NCI-H345 treated with DMSO at 0.1 percent for 48 hours (cell line): ENCODE results near the gene GYG2.
"Not testable (repeated sequence)": the region's sequence is repeated elsewhere in the genome, so short reads cannot be mapped to it uniquely, and the experiment has no call there.

ENCODE experiments used
- DNase-seq: peaks from one replicate; lab custom pipeline; 2025; ENCODE audit not compliant: unreplicated experiment; lab: John Stamatoyannopoulos, UW

GYG2 gene

DNA sequence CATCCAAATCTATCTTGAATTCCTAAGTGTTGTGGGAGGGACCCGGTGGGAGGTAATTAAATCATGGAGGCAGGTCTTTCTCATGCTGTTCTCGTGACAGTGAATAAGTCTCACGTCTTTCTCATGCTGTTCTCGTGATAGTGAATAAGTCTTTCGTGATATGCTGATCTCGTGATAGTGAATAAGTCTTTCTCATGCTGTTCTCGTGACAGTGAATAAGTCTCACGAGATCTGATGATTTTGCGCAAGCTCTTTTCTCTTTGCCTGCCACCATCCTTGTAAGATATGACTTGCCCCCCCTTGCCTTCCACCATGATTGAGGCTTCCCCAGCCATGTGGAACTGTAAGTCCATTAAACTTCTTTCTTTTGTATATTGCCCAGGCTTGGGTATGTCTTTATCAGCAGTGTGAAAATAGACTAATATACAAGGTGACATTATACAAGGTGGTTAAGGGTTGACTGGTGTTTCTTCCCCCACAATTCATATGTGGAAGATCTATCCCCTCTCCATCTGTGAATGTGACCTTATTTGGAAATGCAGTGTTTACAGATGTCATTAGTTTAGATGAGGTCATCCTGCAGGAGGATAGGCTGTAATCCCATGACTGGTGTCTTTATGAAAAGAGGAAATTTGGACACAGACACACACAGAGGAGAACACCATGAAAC is 72.8 kb downstream of the GYG2 start:
- DNase-seq, result no peak

DNA sequence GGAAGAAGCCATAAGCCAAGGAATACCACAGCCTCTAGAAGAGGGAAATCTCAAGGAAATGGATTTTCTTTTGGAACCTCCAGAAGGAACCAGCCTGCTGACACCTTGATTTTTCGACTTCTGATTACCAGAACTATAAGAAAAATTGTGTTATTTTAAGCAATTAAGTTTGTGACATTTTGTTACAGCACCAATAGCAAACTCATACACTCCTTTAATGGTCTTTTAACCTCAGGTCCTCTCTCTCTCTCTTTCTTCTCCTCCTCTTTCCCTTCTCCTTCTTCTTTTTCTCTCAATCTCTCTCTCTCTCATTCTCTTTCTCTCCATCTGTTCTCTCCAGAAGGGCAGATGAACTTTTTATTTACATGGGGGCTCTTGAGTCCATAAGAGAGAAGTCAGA is 74.1 kb downstream of the GYG2 start:
- DNase-seq, result no peak

- no peak for DNase-seq
Observed at GRCh38 chrX:2903366-2903765, 74.6 kb downstream of the GYG2 start.

DNA sequence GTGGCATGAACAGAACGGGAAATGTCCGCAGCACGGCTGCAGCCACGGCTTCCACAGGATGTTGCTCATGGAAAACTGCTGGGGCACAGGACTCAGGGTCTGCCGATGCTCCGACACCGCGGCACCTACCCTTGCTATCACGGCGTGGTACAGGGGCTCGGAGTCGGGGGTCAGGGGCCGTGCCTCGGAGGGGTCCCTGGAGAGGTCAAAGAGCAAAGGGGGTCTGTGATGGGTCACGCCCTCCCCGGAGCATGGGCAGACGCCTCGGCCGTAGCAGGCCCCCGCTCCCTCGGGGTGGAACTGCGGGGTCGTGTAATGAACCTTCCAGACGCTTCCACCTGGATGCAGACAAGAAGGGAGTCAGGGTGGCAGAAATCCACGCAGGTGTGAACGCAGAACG is 78.6 kb downstream of the GYG2 start:
- no peak for DNase-seq

DNA sequence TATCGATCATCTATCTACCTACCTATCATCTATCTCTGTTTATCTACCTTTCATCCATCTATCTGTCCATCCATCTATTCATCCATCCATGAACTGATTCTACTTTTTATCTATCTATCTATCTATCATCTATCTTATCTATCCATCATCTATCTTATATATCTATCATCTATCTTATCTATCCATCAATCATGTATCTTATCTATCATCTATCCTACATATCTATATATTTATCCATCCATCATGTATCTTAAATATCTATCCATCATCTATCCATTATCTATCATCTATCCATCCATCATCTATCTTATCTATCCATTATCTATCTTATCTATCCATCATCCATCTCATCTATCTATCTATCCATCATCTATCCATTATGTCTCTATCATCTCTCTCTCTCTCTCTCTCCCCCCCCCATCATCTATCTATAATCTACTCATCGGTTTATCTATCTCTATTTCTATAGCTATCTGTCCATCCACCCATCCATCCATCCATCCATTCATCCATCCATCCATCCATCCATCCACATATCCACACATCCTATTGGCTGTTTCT is 79.5 kb downstream of the GYG2 start:
- no peak for DNase-seq

DNA sequence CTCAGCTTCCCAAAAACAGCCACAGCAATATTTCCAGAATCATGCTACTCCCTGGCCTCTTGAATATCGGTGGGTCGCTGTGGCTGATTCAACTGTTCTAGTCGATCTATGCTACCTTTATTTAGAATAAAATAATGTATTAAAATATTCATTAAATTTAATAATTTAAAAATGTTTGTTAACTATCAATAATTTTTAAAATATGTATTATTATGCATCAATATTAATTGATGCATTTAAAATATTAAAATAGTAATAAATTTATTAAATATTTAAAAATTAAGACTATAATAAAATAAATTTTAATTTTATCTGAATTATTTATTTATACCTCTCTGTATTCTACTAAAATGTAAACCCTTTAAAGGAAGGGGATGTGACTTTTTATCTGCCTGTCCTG is 81.4 kb downstream of the GYG2 start:
- DNase-seq, result no peak

- DNase-seq, result no peak
Observed at GRCh38 chrX:2913118-2913517, 84.4 kb downstream of the GYG2 start.

DNA sequence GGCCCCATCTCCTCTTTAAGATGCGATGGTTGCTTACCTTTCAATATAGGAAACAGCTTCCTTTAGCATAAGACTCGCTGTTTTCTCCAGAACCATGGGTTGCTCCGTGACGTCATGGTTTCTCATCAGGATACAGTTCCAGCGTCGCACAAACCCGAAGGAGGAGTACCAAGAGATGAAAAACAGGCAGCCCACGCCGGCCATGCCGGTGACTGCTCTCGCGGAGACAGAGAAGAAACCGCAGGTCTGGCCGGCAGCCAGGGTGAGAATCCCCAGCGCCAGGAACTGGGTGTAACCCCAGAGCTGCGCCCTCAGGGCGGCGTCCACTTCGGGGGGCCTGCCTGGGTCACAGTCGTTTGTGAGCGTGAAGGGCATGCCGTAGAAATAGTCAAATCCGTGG is 89.0 kb downstream of the GYG2 start:
- DNase-seq, result no peak

- no peak for DNase-seq
Observed at GRCh38 chrX:2921193-2921592, 92.5 kb downstream of the GYG2 start.

DNA sequence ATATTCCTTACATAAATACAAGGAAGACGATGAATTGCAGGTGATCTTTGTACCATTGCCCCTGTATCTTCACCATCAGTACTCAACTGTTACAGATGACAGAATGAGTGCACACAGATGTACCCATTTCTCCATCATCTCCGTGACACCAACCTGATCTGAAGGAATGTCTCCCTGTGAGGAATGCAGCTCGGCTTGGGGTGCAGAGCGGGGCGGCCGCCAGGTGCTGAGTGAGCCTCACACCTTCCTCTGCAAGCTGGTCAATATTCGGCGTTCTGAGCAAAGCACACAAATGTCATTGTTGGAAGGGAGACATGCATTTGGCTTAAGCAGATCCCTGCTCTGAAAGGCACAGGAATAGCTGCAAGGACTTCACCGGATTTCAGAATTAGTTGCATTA is 93.0 kb downstream of the GYG2 start:
- no peak for DNase-seq

- no peak for DNase-seq
Observed at GRCh38 chrX:2924151-2924550, 95.4 kb downstream of the GYG2 start.

DNA sequence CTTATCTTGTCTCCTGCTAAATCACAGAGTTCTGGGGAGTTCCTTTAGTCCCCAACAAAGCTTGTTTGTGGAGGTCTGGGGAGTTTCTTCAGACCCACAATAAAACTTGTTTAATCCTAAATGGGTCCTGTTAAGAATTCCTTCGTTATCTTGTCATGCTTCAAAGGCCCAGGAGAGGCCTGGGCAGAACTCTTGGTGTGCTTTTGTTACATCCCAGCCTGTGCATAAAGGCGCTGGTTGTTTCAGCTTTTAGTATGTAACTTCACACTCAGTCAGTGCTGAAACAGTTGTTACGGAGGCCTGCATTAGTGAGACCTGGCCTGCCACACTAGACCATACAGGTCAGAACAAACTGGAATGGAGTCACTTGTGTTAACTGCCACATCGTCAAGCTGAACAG is 97.5 kb downstream of the GYG2 start:
- DNase-seq, result not testable (repeated sequence)

DNA sequence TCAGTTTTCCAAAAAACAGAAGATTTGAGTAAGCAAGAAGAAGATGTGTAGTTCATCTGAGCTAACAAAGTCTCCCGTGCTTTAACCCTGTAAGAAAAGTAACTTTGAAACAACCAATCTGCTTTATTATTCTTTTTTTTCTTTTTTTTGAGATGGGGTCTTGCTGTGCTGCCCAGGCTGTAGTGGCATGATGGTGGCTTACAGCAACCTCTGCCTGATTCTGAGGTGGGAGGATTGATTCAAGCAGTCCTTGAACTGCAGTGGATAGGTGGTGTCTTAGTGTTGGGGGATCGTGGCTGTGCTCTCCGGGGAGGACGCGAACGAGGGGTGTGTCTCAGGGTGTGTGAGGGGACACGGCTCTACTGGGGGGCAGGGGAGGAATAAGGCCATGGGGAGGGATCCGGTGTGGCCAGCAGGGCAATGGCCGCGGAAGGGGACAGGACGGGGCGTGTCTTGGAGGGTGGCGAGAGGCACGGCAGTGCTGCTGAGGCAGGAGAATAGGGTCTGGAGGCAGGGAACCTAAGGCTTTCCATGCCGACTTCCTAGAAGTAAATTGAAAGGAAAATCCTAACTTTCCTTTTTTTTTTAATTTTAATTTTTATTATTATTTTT is 98.0 kb downstream of the GYG2 start:
- DNase-seq, result no peak

DNA sequence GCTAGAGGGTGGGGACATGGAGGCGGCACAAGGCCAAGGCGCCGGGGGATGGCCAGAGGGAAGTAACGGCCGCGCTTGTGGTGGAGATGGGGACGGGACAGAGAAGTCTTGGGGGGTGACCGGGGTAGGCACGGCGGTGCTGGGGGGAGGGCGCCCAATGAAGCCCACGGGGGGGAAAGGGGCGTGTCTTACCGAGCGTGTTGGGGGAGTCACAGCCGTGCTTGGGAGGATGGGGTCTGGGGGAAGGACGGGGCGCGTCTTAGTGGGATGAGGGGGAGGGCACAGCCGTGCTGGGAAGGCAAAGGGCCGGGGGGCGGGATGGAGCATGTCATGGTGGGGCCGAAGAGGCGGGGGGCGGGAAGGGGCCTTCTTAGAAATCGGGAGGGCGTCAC is 99.5 kb downstream of the GYG2 start:
- DNase-seq, result no peak

DNA sequence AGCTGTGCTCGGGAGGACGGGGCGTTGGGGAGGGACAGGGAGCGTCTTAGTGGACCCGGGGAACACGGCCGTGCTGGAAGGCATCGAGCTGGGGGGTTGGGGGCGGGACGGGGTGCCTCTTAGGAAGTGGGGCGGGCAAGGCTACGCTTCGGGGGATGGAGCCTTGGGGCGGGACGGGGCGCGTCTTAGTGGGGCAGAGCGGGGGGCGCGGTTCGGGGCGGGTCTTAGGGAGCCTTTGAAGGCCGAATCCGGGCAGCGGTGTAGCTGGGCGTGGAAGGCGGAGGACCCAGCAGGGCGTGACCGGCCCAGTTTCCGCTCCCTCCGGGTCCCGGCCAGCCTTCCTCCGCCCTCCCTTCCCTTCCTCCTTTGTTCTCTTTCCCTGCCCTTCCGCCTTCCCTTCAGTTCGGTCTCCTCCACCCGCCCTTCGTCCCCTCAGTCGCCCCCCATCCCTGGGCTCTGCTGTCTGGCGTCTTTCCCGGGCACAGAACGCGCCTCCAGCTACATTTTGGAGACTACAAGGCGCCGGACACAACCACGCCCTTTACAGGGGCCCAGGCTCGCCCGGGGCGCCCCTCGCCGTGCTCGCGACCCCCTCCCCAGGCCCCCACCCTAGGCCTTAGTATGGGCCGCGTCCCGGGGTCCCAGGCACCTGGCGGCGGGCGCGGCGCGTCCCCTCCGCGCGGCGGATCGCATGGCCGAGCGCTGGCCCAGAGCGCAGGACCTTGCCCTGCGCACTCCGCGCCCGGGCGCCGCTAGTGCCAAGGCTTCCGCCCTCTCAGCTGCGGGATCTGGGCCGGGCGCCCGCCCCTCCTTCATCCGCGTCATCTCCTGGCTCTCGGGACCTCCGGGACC is 100.1 kb downstream of the GYG2 start, which contains the start of gene ARSD:
TSS of gene ARSD (minus strand) at position 757 of the 852 bp plus-strand sequence. CDS start at position 693, 64 bp downstream.
- no peak for DNase-seq

- DNase-seq, result no peak
Observed at GRCh38 chrX:2931155-2931554, 102.4 kb downstream of the GYG2 start.

DNA sequence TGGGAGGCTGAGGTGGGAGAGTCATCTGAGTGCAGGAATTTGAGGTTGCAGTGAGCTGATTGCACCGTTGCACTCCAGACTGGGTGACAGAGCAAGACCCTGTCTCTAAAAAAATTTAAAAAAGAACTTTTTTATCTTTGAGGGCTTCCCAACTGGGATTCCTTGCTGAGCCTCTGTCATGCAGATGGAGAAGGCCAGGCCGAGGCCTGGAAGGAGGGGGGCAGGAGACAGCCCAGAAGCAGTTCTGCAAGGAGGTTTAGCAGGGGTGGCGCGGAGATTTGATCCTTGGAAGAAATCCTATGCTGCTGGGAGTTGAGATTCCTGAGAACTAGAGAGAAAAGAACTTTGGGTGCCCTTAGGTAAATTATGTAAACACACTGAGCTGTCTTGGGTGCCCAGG is 102.9 kb downstream of the GYG2 start:
- DNase-seq, result no peak
